HepG2 (cell line): ENCODE data around the gene ZCCHC24. TPM values are rescaled to one million over a fixed set of nuclear protein-coding genes. Genes with fewer than 3 reads are reported as not detected.

ENCODE experiments used
- ATAC-seq: fragments of 200-7000 bp; cut with Tn5 transposase; 3 replicates; pipeline ENCODE4 v1.9.1; 2020; ENCODE audit warnings: mild to moderate bottlenecking, moderate library complexity
- BruUV-seq: library from RNA; stranded (reverse); fragments of 400-500 nt; replicated peaks from 2 replicates; lab custom pipeline; 2021; lab: Mats Ljungman, UMichigan
- CTCF ChIA-PET: fragments of 300-600 bp; formaldehyde crosslinking; extraction: SDS; loops from one replicate; lab custom pipeline; 2021; ENCODE audit warnings: low total read pairs, inconsistent platforms, low intra/inter-chr PET ratio; lab: Yijun Ruan, JAX
- POLR2A ChIA-PET: fragments of 350-600 bp; sonication (Branson Sonifier 250); formaldehyde crosslinking; loops from one replicate; lab custom pipeline; 2020; ENCODE audit warnings: antibody characterized with exemption, inconsistent platforms; lab: Yijun Ruan, JAX
- DNase-seq: peaks from one replicate; pipeline ENCODE4 v3.0.0-alpha.2; 2015; ENCODE audit warnings: low spot score
- FAIRE-seq: peaks from 3 replicates; lab custom pipeline; 2011; peaks lifted over from hg19 to GRCh38; lab: Jason Lieb, UNC
- H2AFZ ChIP-seq: one replicate; pipeline ENCODE4 v1.6.1; 2011; ENCODE audit warnings: low read length, inconsistent platforms
- H3K27ac ChIP-seq: fragments of 300-600 bp; 3 replicates; pipeline ENCODE4 v1.8.0; 2011; ENCODE audit warnings: mixed run types, mild to moderate bottlenecking, mixed read lengths, low read length, inconsistent platforms; ENCODE audit not compliant: insufficient read depth; ENCODE audit errors: extremely low read length
- H3K27me3 ChIP-seq, 2 experiments: fragments of 200-600 bp in 1 of 2; 2 replicates in 1 of 2; 3 replicates in 1 of 2; pipeline versions ENCODE4 v1.6.0 to v1.8.0; 2011; ENCODE audit warnings: low read length in 2 of 2, mild to moderate bottlenecking in 2 of 2, moderate library complexity in 2 of 2, inconsistent platforms in 1 of 2; ENCODE audit not compliant: insufficient read depth in 2 of 2, control insufficient read depth in 1 of 2
- H3K36me3 ChIP-seq, 2 experiments: fragments of 200-600 bp in 1 of 2; replicated peaks in 1 of 2; 2 replicates in 1 of 2; 3 replicates in 1 of 2; pipeline versions ENCODE4 v1.5.1 to v1.8.0; 2011; ENCODE audit warnings: low read length in 2 of 2, inconsistent platforms in 1 of 2; ENCODE audit not compliant: insufficient read depth in 2 of 2, control insufficient read depth in 1 of 2
- H3K4me1 ChIP-seq: 2 replicates; pipeline ENCODE4 v1.5.1; 2012; ENCODE audit warnings: low read length, inconsistent platforms; ENCODE audit not compliant: insufficient read depth
- H3K4me2 ChIP-seq: 2 replicates; pipeline ENCODE4 v1.6.0; 2011; ENCODE audit warnings: low read depth, low read length, inconsistent platforms
- H3K4me3 ChIP-seq, 3 experiments: fragments of 200-600 bp in 1 of 3; sonication (generic), shearing (Covaris generic) in 1 of 3; replicated peaks in 1 of 3; 2 replicates each; pipeline ENCODE4 v1.5.1; 2011 to 2016; ENCODE audit warnings: low read length in 3 of 3, inconsistent platforms in 2 of 3, low read depth in 2 of 3, mild to moderate bottlenecking in 2 of 3, control low read depth in 1 of 3, mixed read lengths in 1 of 3; ENCODE audit not compliant: insufficient read depth in 1 of 3
- H3K79me2 ChIP-seq: one replicate; pipeline ENCODE4 v1.6.1; 2011; ENCODE audit warnings: low read length, inconsistent platforms; ENCODE audit not compliant: insufficient read depth
- H3K9ac ChIP-seq: 2 replicates; pipeline ENCODE4 v1.6.0; 2011; ENCODE audit warnings: mild to moderate bottlenecking, low read depth, low read length, inconsistent platforms; ENCODE audit not compliant: insufficient read depth
- H3K9me3 ChIP-seq: 2 replicates; pipeline ENCODE4 v1.5.1; 2012; ENCODE audit warnings: mild to moderate bottlenecking, low read length
- H4K20me1 ChIP-seq: 2 replicates; pipeline ENCODE4 v1.6.0; 2011; ENCODE audit warnings: inconsistent platforms, mild to moderate bottlenecking, low read length, moderate library complexity; ENCODE audit not compliant: insufficient read depth
- ADNP ChIP-seq: sonication (generic); formaldehyde crosslinking; IDR thresholded peaks from 2 replicates; pipeline ENCODE4 v1.4.0; 2020; ENCODE audit warnings: missing genetic modification reagents
- CENPX ChIP-seq: sonication (generic); formaldehyde crosslinking; IDR thresholded peaks from 2 replicates; pipeline ENCODE4 v1.9.0; 2021; ENCODE audit warnings: mild to moderate bottlenecking, missing genetic modification reagents, moderate library complexity
- CHCHD3 ChIP-seq: sonication (generic); formaldehyde crosslinking; IDR thresholded peaks from 2 replicates; pipeline ENCODE4 v1.8.0; 2022; ENCODE audit warnings: mild to moderate bottlenecking, missing genetic modification reagents, moderate library complexity
- JUN ChIP-seq: sonication (generic); formaldehyde crosslinking; IDR thresholded peaks from 2 replicates; pipeline ENCODE4 v1.4.0; 2020; ENCODE audit warnings: mild to moderate bottlenecking, missing genetic modification reagents
- RAD21 ChIP-seq: fragments of 450-650 bp; formaldehyde crosslinking; IDR thresholded peaks from 2 replicates; pipeline ENCODE4 v1.5.0; 2020; ENCODE audit warnings: mild to moderate bottlenecking
- RFX5 ChIP-seq: IDR thresholded peaks from 2 replicates; pipeline ENCODE4 v1.6.1; 2011; ENCODE audit warnings: low read depth, low read length, improper control_type of control experiment
- RFXANK ChIP-seq: IDR thresholded peaks from 2 replicates; pipeline ENCODE4 v1.6.1; 2016
- RORA ChIP-seq: sonication (generic); formaldehyde crosslinking; IDR thresholded peaks from 2 replicates; pipeline ENCODE4 v1.5.0; 2020; ENCODE audit warnings: mild to moderate bottlenecking, missing genetic modification reagents, moderate library complexity
- STAG1 ChIP-seq: sonication (generic); formaldehyde crosslinking; IDR thresholded peaks from 2 replicates; pipeline ENCODE4 v1.4.0; 2020; ENCODE audit warnings: missing genetic modification reagents
- STAT6 ChIP-seq: sonication (generic); formaldehyde crosslinking; IDR thresholded peaks from 2 replicates; pipeline ENCODE4 v1.4.0; 2020; ENCODE audit warnings: missing genetic modification reagents, mild to moderate bottlenecking, borderline replicate concordance
- TAF15 ChIP-seq: fragments of 200-400 bp; formaldehyde crosslinking; IDR thresholded peaks from one replicate; pipeline ENCODE4 v1.6.1; 2018; ENCODE audit warnings: mild to moderate bottlenecking, low read depth, low read length; ENCODE audit not compliant: poor library complexity, severe bottlenecking
- ZNF143 ChIP-seq: sonication (generic); formaldehyde crosslinking; IDR thresholded peaks from 2 replicates; pipeline ENCODE4 v1.4.0; 2020; ENCODE audit warnings: missing genetic modification reagents
- ZNF75D ChIP-seq: sonication (generic); formaldehyde crosslinking; IDR thresholded peaks from 2 replicates; pipeline ENCODE4 v1.8.1; 2023; ENCODE audit warnings: missing genetic modification reagents, mild to moderate bottlenecking, borderline replicate concordance
- ZNF784 ChIP-seq: sonication (generic); formaldehyde crosslinking; IDR thresholded peaks from 2 replicates; pipeline ENCODE4 v1.5.1; 2020; ENCODE audit warnings: missing genetic modification reagents, mild to moderate bottlenecking, borderline replicate concordance
- WGBS: methylation state at CpG from one replicate; pipeline ENCODE4 v1.1.6; 2017; ENCODE audit warnings: low lambda C conversion rate; 5-methylcytosine and 5-hydroxymethylcytosine counted together
- in situ Hi-C: cut with HindIII; loops from 2 replicates; pipeline ENCODE4 v1.10.0; 2017; ENCODE audit warnings: low pct_unique_long_range_greater_than_20kb; ENCODE audit not compliant: extremely low pct_ligation_motif_present
- intact Hi-C: fragments of 100-400 bp; cut with micrococcal nuclease; formaldehyde crosslinking; loops from one replicate; pipeline ENCODE4 v1.10.0; 2022; ENCODE audit not compliant: unreplicated experiment
- polyA plus RNA-seq, 8 experiments: library from polyadenylated mRNA; depleted of rRNA in 3 of 8; stranded (reverse) in 7 of 8; unstranded in 1 of 8; fragments of >200 nt; fragmentation: Illumina TruSeq in 4 of 8; extraction: Trizol in 4 of 8; gene quantifications; 2 replicates each; pipeline versions ENCODE4 v1.2.1 to v1.2.3, GENCODE V29; 2011 to 2016; ENCODE audit warnings: low read depth in 4 of 8, missing spikeins in 1 of 8, mixed read lengths in 1 of 8; ENCODE audit not compliant: insufficient read depth in 1 of 8
- total RNA-seq, 5 experiments: library from RNA; depleted of rRNA; stranded (reverse); fragments of >200 nt; fragmentation: Illumina TruSeq; extraction: Trizol; gene quantifications; 2 replicates each; pipeline ENCODE4 v1.2.3, GENCODE V29; 2016; ENCODE audit warnings: low read depth in 1 of 5
- TF ChIP-seq, protein P1 (sequence below): conservative IDR thresholded peaks from 2 replicates; pipeline ENCODE4 v1.6.1; 2018; ENCODE audit warnings: missing genetic modification reagents
- TF ChIP-seq, protein P2 (sequence below): sonication (generic); formaldehyde crosslinking; IDR thresholded peaks from 2 replicates; pipeline ENCODE4 v1.4.0; 2020; ENCODE audit warnings: mild to moderate bottlenecking, missing genetic modification reagents

Gene ZCCHC24
- total and polyA plus RNA-seq, 2 of the 13 experiments (the other 11 are each of a cell fraction or from before 2014, with no cell fraction given) = 3.1 to 7.9 TPM

DNA sequence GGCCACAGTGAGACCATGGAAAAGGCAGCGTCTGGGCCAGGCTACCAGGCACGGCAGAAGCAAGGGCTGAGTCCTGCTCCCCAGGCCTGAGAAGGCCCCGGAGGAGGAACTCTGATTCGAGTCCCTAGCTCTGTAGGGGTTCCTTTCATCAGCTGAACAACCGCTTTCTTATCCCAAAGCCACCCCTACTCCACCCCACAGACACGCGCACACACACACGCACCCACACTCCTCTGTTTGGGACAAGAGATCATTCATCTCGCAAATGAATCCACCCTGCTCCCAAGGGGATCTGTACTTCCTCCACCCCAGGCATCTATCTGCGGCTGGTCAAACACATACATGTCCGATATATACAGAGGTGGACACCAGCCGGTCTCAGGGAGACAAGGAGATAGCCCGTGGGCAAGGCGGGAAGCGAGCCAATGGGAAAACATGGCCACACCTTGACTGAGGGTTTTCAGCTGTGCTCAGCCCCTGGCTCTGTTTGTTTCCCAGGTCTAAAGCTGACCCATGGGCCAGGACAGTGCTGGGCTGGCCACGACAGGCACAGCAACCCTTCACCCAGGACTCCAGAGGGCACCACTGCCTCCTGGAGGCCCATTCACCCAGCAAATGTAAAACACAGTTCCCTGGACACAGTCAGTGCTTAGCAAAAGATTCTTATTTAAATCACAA, 7.3 kb downstream of the ZCCHC24 start:
- Histone ChIP-seq H3K27me3 (no peaks in the 10 kb centered on the region), H3K9me3 (no peaks in the 10 kb centered on the region), H3K9ac (no peak overlapping the region), H3K4me1 (peaks cover 34% of the 10 kb centered on the region), H3K36me3 (no peaks in the 10 kb centered on the region), H3K4me2 (no peak overlapping the region), H3K4me3 (no peak overlapping the region), H3K27ac (no peak overlapping the region), H4K20me1 (no peaks in the 10 kb centered on the region), H3K79me2 (no peaks in the 10 kb centered on the region), H2AFZ (no peak overlapping the region)
- no peak for DNase-seq
- CTCF ChIA-PET = no interaction called here
- POLR2A ChIA-PET = no interaction called here
- WGBS = 89% methylated on average over 16 of the region's 16 CpGs
- intact Hi-C loops = loop anchor here (2.0 kb wide), 1 partner anchor 63 kb away; no protein-coding TSS in a partner anchor
- peak; percentile 77 for ATAC-seq
- BruUV-seq = no TSS peak
- in situ Hi-C loops = no loop called here
- FAIRE-seq = no peak
- TF ChIP-seq, protein P1, sequence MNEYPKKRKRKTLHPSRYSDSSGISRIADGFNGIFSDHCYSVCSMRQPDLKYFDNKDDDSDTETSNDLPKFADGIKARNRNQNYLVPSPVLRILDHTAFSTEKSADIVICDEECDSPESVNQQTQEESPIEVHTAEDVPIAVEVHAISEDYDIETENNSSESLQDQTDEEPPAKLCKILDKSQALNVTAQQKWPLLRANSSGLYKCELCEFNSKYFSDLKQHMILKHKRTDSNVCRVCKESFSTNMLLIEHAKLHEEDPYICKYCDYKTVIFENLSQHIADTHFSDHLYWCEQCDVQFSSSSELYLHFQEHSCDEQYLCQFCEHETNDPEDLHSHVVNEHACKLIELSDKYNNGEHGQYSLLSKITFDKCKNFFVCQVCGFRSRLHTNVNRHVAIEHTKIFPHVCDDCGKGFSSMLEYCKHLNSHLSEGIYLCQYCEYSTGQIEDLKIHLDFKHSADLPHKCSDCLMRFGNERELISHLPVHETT (CRISPR knock-in tag) = no peak
- TF ChIP-seq STAT6 (CRISPR knock-in tag) (no peak), ADNP (CRISPR knock-in tag) (no peak), RORA (no peak), ZNF784 (CRISPR knock-in tag) (no peak), RFXANK (CRISPR knock-in tag) (no peak), STAG1 (CRISPR knock-in tag) (peak; percentile 66), JUN (CRISPR knock-in tag) (no peak), CENPX (CRISPR knock-in tag) (no peak), RFX5 (no peak), ZNF143 (CRISPR knock-in tag) (no peak), ZNF75D (CRISPR knock-in tag) (no peak), TAF15 (no peak), CHCHD3 (CRISPR knock-in tag) (no peak), RAD21 (CRISPR knock-in tag) (0 out of 2 replicates have a peak, but pooled peaks have one; percentile 29)
- TF ChIP-seq, protein P2, sequence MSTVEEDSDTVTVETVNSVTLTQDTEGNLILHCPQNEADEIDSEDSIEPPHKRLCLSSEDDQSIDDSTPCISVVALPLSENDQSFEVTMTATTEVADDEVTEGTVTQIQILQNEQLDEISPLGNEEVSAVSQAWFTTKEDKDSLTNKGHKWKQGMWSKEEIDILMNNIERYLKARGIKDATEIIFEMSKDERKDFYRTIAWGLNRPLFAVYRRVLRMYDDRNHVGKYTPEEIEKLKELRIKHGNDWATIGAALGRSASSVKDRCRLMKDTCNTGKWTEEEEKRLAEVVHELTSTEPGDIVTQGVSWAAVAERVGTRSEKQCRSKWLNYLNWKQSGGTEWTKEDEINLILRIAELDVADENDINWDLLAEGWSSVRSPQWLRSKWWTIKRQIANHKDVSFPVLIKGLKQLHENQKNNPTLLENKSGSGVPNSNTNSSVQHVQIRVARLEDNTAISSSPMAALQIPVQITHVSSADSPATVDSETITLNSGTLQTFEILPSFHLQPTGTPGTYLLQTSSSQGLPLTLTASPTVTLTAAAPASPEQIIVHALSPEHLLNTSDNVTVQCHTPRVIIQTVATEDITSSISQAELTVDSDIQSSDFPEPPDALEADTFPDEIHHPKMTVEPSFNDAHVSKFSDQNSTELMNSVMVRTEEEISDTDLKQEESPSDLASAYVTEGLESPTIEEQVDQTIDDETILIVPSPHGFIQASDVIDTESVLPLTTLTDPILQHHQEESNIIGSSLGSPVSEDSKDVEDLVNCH (CRISPR knock-in tag) = no peak
